Adrenal gland (tissue), 12 donors: ENCODE results near the gene NSUN6. TPM values are rescaled to one million over a fixed set of nuclear protein-coding genes. Genes with fewer than 3 reads are reported as not detected.

Experiments
- DNase-seq, 7 donors: peaks; one replicate each; pipeline ENCODE4 v3.0.0-alpha.2; 2019 to 2020
- H3K27ac ChIP-seq, 5 donors: fragments of 200-600 bp; sonication (generic) in 4 of 5; 1 replicate in 3 of 5; 2 replicates in 2 of 5; pipeline versions ENCODE4 v1.5.1 to v1.8.0; 2016 to 2020; ENCODE audit warnings: mild to moderate bottlenecking in 1 of 5
- H3K27me3 ChIP-seq: fragments of 200-600 bp; 2 replicates; pipeline ENCODE4 v1.8.0; 2021
- H3K36me3 ChIP-seq, 2 donors: fragments of 200-600 bp; replicated peaks in 1 of 2; 1 replicate in 1 of 2; 2 replicates in 1 of 2; pipeline versions ENCODE4 v1.5.1 to v1.8.0; 2018 to 2022
- H3K4me1 ChIP-seq, 2 donors: fragments of 200-600 bp; replicated peaks in 1 of 2; 1 replicate in 1 of 2; 2 replicates in 1 of 2; pipeline versions ENCODE4 v1.5.1 to v1.8.0; 2018 to 2021
- H3K4me3 ChIP-seq, 4 donors: fragments of 200-600 bp; sonication (generic) in 3 of 4; one replicate each; pipeline ENCODE4 v1.5.1; 2016 to 2018
- H3K9me3 ChIP-seq, 3 donors: fragments of 200-600 bp; sonication (generic) in 1 of 3; replicated peaks in 1 of 3; 1 replicate in 2 of 3; 2 replicates in 1 of 3; pipeline versions ENCODE4 v1.5.1 to v1.8.0; 2016 to 2021
- CTCF ChIP-seq, 6 experiments: fragments of 450-650 bp in 4 of 6; fragments of 200-600 bp in 2 of 6; sonication (generic) in 1 of 6; IDR thresholded peaks; 1 replicate in 5 of 6; 2 replicates in 1 of 6; pipeline versions ENCODE4 v1.5.1 to v1.8.0; 2016 to 2021; ENCODE audit warnings: antibody characterized with exemption in 6 of 6, mild to moderate bottlenecking in 2 of 6, moderate library complexity in 1 of 6
- POLR2A ChIP-seq, 2 donors: fragments of 450-650 bp; IDR thresholded peaks; one replicate each; pipeline ENCODE4 v1.6.1; 2017; ENCODE audit warnings: antibody characterized with exemption in 2 of 2, mild to moderate bottlenecking in 2 of 2, moderate library complexity in 1 of 2
- WGBS, 4 donors: extraction: QIAGEN DNeasy Blood & Tissue Kit in 2 of 4; methylation state at CpG; one replicate each; pipeline versions ENCODE4 v1.1.5 to v1.1.7; 2013 to 2017; 5-methylcytosine and 5-hydroxymethylcytosine counted together
- intact Hi-C, 2 donors: fragments of 100-400 bp; cut with DNase I; formaldehyde crosslinking; loops; one replicate each; pipeline versions ENCODE4 v1.14.1 to v1.15.0; 2022 to 2023
- polyA plus RNA-seq, 3 donors: library from polyadenylated mRNA; stranded (reverse); fragments of 200-250 nt in 2 of 3; fragments of 350-450 nt in 1 of 3; fragmentation: Illumina TruSeq in 1 of 3; extraction: RNeasy Lipid Tissue Mini Kit (QIAGEN cat#74804) in 1 of 3; gene quantifications; one replicate each; pipeline ENCODE4 v1.2.3, GENCODE V29; 2013 to 2014
- total RNA-seq, 9 donors: library from RNA; depleted of rRNA in 4 of 9; stranded (reverse); fragments of >200 nt in 4 of 9; fragments of 120-200 nt in 1 of 9; fragmentation: NEBNext Ultra II Directional in 1 of 9; extraction: Animal tissue kit (Norgen Biotek cat#: 25700) in 1 of 9; gene quantifications; one replicate each; pipeline versions ENCODE4 v1.1.0 to v1.2.4, GENCODE V29; 2013 to 2023
- donor health status: healthy with polysubstance abuse.
- donor health status: Bipolar disorder and iron deficiency.
- donor health status: DM: yes; HTN: yes; CAD: no.
- donor health status: DM: no; HTN: no; CAD: no.
- donor health status: DM: no; HTN: no; CAD: no.
- donor health status: DM: yes; HTN: yes; CAD: no.

The NSUN6 gene
- total and polyA plus RNA-seq, 12 donors, result 5.1 to 33.3 (median 17.4) TPM

GRCh38 chr10:18501198-18501597 lies 150.2 kb downstream of the NSUN6 start:
- H3K27ac ChIP-seq, result no peak overlapping the region
- no peak for TF ChIP-seq POLR2A (IDR thresholded peaks at IDR 0.05)
- no peak for TF ChIP-seq CTCF (IDR thresholded peaks at IDR 0.05)
- H3K4me3 ChIP-seq, result no peak overlapping the region
- no peaks in the 10 kb centered on the region for H3K9me3 ChIP-seq
- WGBS, 4 donors, result 63 to 79% (median 66%) methylated on average over 3 of the region's 3 CpGs
- peaks cover 0 to 9% of the 10 kb centered on the region in 2 donors for H3K4me1 ChIP-seq
- H3K36me3 ChIP-seq, result no peaks in the 10 kb centered on the region
- H3K27me3 ChIP-seq, result no peaks in the 10 kb centered on the region
- intact Hi-C loops, result no loop called here
- DNase-seq, result peak in 1 of 7 donors; percentile 17

GRCh38 chr10:18500576-18500975 lies 150.8 kb downstream of the NSUN6 start:
- H3K4me1 ChIP-seq, result peaks cover 0 to 3% of the 10 kb centered on the region in 2 donors
- H3K9me3 ChIP-seq, result no peaks in the 10 kb centered on the region
- H3K36me3 ChIP-seq, result no peaks in the 10 kb centered on the region
- intact Hi-C loops, result no loop called here
- H3K4me3 ChIP-seq, result no peak overlapping the region
- no peak overlapping the region for H3K27ac ChIP-seq
- H3K27me3 ChIP-seq, result no peaks in the 10 kb centered on the region
- TF ChIP-seq CTCF (IDR thresholded peaks at IDR 0.05) (no peak), POLR2A (IDR thresholded peaks at IDR 0.05) (no peak)
- DNase-seq, result no peak
- WGBS, 4 donors, result 85 to 88% (median 85%) methylated on average over 7 of the region's 7 CpGs

DNA sequence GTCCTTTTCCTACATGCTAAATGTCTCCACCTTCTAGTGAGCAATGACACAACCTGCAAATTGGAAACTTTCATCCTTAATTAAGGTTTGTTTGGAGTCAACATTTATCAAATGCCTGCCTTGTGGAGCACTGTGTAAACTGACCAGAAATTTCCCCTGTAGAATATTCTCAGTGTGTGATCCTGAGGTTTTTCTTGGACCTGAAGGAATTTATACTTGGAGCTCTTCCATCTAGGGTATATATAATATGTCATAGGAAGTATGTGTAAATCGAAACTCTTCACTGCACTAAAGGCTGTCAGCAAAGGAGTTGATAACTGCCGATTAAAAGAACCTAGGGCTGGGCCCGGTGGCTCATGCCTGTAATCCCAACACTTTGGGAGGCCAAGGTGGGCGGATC lies 152.4 kb downstream of the NSUN6 start:
- Histone ChIP-seq H3K27me3 (no peaks in the 10 kb centered on the region), H3K4me3 (no peak overlapping the region), H3K27ac (no peak overlapping the region), H3K9me3 (no peaks in the 10 kb centered on the region), H3K36me3 (no peaks in the 10 kb centered on the region), H3K4me1 (no peaks in the 10 kb centered on the region)
- intact Hi-C loops, result no loop called here
- no peak for DNase-seq
- WGBS, 4 donors, result 81 to 89% (median 87%) methylated on average over 4 of the region's 4 CpGs
- no peak for TF ChIP-seq POLR2A (IDR thresholded peaks at IDR 0.05)
- no peak for TF ChIP-seq CTCF (IDR thresholded peaks at IDR 0.05)

DNA sequence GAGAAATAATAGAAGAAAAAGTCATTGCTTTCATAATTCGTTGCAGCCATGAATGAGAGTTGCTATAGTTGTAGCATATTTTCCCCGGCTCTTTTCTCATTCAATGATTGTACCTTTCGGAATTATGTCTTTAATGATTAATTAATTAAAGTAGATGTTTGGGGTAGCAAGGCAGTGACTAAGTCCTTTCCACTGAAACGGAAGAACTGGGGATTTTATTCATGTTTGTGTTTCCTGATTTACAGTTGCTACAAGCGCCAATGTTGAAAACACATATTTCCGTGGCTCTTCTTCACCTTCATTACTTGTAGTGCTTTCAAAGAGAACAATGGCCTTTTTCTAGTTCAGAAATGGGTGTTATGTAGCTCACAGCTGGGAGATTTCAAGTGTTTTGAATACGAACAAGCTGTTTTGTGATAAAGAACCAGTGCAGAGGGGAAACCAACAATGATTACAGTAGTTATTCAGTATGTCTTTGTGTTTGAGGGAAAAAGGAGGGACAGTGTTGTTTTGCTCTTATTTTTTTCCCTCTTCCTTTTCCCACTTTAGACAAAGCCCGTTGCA lies 153.5 kb downstream of the NSUN6 start:
- no peaks in the 10 kb centered on the region for H3K9me3 ChIP-seq
- TF ChIP-seq POLR2A (IDR thresholded peaks at IDR 0.05) (no peak), CTCF (IDR thresholded peaks at IDR 0.05) (no peak)
- H3K27ac ChIP-seq, result no peak overlapping the region
- 77 to 87% (median 83%) methylated on average over 8 of the region's 8 CpGs for WGBS, 4 donors
- H3K27me3 ChIP-seq, result no peaks in the 10 kb centered on the region
- intact Hi-C loops, result no loop called here
- H3K4me3 ChIP-seq, result no peak overlapping the region
- no peaks in the 10 kb centered on the region for H3K4me1 ChIP-seq
- no peaks in the 10 kb centered on the region for H3K36me3 ChIP-seq
- no peak for DNase-seq

Other genes with a start within 250 kb of the NSUN6 start
- 10 to 100 TPM in 5 of 9 donors, 1 to 10 TPM in 4; 2.5 to 24.2 (median 10.2) TPM for gene ARL5B, start 7.8 kb upstream of the NSUN6 start, total RNA-seq
- 10 to 100 TPM in 1 of 3 donors, 1 to 10 TPM in 2; 1.6 to 10.9 (median 2.1) TPM for gene ARL5B, start 7.8 kb upstream of the NSUN6 start, polyA plus RNA-seq